Endometrium (tissue), 2 donors: ENCODE results near the gene NT5DC3.

Experiments used
- FAIRE-seq: peaks from 2 replicates; lab custom pipeline; 2012; peaks lifted over from hg19 to GRCh38; lab: Jason Lieb, UNC
- donor health status: control.
- donor health status: control.

The NT5DC3 gene

GRCh38 chr12:103748002-103748401 lies 93.0 kb downstream of the NT5DC3 start:
- FAIRE-seq, result no peak

DNA sequence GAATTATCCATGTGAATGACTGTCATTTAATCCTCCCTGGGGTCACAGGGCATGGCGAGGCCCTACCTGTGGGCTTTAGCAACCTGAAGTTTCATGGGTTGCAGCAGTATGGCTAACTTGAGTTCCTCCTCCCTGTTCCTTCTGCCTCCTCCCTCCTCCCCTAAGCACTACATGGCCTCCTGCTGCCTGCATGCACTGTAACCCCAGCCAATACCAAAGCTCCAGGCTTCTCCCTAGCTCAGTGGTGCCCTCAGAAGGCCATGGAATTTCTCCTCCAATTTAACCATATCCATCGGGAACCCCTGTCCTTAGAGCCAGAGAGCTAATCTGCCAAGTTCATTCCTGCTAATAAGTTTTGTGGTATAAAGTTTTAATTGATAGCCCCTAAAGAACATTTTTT lies 95.1 kb downstream of the NT5DC3 start:
- no peak for FAIRE-seq

DNA sequence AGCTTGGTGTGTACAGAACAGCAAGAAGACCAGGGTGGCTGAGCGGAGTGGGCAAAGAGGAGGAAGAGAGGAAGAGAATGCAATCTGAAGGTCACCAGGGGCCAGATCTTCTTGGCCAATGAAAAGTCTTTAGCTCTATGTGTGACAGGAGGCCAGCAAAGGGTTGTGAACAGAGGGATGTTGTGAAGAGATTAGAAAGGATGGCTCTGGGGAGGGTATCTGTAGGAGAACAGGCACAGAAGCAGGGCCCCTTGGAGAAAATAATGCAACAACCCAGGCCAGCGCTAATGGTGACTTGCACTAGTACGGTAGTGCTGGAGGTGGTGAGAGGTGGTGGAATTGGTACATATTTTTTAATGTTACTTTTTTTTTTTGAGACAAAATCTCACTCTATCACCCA lies 97.2 kb downstream of the NT5DC3 start:
- FAIRE-seq, result no peak

DNA sequence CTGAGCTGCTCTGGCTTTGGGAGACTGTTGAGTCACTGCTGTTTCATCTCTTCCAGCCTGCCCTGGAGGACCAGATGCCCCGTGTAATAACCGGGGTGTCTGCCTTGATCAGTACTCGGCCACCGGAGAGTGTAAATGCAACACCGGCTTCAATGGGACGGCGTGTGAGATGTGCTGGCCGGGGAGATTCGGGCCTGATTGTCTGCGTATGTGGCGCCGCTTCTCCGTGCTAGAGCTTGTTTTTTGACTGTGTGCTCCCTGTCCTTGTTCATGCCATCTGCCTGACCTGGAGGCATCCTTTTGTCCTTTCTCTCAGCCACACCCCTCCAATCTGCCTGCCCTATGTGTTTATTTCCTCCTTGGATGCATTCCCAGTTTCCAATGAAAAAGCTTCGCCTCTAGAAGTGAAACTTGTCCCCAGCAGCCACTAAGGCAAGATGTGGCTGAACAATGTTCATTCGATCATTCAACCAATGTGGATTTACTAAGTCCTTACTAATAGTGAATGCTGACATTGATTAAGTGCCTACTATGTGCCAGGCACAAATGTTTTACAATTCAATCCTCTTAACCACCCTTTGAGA lies 98.6 kb downstream of the NT5DC3 start:
- FAIRE-seq, result no peak

DNA sequence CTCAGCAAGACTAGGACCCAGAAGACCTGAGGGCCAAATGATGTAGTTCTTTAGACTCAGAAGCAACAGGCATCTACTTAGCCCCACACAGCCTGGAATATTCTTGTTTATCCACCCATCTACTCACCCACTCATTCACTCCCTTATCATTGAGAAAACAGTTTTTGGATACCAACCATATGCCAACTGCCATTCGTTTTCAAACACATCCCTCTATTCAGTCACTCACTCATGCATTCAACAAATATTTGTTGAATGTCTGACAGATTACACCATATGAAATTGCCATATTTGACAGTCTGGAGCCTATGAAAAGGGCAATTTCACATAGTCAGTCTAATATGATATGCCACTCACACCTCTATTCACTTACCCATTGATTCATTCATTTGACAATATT lies 103.2 kb downstream of the NT5DC3 start:
- FAIRE-seq, result no peak

DNA sequence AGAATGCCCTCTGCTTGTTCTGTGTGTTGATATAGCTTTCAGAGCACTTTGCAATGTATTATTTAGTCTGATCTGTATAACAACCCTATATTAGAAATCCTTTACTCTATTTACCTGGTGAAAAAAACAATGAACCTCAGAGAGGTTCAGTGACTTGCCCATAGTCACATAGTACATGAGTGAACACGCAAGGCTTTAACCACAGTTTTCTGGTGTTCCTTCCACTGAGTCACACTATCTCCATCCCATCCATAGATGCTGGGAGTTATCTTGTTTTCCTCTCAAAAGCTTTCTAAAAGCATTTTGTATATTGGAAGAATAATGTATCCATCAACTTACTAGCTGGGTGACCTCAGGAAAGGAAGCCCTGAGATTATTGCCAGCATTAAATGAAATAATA lies 104.5 kb downstream of the NT5DC3 start:
- FAIRE-seq, result no peak

- FAIRE-seq, result no peak
Measured at GRCh38 chr12:103735291-103735690, 105.7 kb downstream of the NT5DC3 start.

GRCh38 chr12:103734863-103735262 lies 106.2 kb downstream of the NT5DC3 start:
- FAIRE-seq, result no peak

DNA sequence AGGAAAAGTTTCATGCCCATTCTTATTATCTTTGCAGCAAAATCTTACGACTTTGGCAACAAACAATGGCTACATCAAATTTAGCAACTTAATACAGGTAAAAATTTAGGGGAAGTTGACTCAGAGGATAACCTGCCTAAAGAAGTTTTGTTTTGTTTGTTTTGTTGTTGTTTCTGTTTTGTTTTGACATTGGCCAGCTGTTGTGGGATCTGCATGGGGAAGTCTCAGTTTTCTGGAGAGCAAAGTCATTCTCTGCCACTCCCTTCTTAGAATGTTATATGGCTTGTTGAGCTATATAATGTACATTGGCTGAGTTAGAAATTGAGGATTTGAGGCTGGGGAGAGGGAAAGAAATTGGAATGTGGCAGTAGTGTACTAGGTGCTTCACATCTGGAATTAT lies 109.5 kb downstream of the NT5DC3 start:
- FAIRE-seq, result no peak

DNA sequence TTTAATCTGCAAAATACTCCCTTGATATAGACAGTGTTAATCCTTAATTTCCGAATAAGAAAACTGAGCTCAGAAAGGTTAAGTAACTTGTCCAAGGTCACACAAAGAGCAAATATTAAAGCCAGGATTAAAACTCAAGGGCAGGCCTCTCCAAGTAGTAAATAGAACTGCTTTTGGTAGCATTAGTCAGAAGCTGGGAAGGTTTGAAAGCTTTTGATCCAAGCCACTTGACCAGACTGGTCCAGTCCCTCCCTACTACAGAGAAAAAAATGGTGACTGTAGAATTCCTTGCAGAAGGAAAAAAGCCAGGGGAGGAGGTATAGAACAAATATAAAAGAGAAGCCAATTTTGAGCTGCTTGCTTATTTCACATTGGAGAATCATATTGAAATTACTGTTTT lies 111.5 kb downstream of the NT5DC3 start:
- no peak for FAIRE-seq

DNA sequence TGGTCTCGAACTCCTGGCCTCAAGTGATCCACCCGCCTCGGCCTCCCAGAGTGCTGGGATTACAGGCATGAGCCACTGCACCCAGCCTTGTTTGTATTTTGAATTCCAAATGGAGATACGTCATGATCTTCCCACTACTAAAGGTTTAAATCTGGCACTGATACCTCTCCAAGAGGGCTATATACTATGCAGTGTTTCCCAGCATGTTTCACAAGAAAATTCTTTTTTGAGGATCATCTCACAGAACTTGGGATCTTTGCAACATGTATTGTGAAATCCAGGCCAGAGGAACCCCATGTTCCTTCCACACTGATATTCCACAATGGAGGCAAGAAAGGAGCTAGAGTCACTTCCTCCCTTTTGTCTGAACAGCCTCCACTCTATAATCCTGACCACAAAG lies 112.7 kb downstream of the NT5DC3 start:
- no peak for FAIRE-seq

DNA sequence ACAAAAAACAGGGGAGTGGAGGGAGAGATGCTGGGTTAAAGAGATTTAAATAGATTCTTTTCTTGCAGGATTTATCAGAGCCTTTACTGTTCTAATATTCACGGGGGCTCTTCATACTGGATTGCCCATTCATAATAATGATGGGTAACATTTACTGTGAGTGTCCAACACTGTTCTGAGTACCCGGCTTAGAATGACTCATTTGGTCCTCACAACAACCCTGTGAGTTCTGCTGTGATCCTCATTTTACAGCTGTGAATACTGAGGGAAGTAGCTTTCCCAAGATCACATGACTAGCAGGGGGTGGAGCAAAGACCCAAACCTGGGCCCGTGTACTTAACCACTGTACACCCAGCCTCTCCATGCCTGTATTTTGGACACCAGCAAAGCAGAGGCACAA lies 113.4 kb downstream of the NT5DC3 start:
- no peak for FAIRE-seq

- no peak for FAIRE-seq
Measured at GRCh38 chr12:103725398-103725797, 115.6 kb downstream of the NT5DC3 start.
